GM13976 (cell line): Measurements from ENCODE around the gene RRAGD.

Experiments
- DNase-seq: peaks from one replicate; pipeline ENCODE4 v3.0.0; 2012; ENCODE audit warnings: low spot score
- in situ Hi-C: fragments of 300-500 bp; cut with MboI; formaldehyde crosslinking; loops from one replicate; pipeline ENCODE4 v1.12.0; 2022; ENCODE audit warnings: low sequenced_read_pairs, mixed read lengths, inconsistent platforms; ENCODE audit not compliant: unreplicated experiment
- TF ChIP-seq, protein P1 (sequence below): IDR thresholded peaks from 2 replicates; pipeline ENCODE4 v1.5.1; 2012; ENCODE audit warnings: borderline replicate concordance, mild to moderate bottlenecking; ENCODE audit not compliant: insufficient read depth; ENCODE audit errors: extremely low read depth, missing control alignments, control extremely low read depth

The RRAGD gene

DNA sequence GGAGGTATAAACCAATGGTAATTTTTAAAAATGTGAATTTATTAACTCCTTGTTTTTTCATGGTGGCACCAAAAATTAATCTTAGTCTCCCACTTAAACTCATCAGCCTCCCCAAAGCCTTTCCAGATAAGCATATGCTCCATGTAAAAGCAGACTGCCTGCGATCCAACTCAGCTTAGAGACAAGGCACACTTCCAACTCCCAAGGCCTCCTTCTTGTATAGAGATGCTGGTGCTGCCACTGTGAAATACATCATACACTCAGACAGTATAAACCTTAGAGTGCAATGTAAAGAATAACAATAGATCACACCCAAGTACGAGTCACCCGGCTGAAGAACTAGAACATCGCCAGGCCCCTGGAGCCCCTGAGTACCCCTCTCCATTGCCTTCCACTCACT, 22.9 kb upstream of the RRAGD start:
- TF ChIP-seq, protein P1, sequence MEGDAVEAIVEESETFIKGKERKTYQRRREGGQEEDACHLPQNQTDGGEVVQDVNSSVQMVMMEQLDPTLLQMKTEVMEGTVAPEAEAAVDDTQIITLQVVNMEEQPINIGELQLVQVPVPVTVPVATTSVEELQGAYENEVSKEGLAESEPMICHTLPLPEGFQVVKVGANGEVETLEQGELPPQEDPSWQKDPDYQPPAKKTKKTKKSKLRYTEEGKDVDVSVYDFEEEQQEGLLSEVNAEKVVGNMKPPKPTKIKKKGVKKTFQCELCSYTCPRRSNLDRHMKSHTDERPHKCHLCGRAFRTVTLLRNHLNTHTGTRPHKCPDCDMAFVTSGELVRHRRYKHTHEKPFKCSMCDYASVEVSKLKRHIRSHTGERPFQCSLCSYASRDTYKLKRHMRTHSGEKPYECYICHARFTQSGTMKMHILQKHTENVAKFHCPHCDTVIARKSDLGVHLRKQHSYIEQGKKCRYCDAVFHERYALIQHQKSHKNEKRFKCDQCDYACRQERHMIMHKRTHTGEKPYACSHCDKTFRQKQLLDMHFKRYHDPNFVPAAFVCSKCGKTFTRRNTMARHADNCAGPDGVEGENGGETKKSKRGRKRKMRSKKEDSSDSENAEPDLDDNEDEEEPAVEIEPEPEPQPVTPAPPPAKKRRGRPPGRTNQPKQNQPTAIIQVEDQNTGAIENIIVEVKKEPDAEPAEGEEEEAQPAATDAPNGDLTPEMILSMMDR: no peak
- in situ Hi-C loops: loop anchor here (10.0 kb wide), 1 partner anchor 170 kb away; no protein-coding TSS in a partner anchor
- DNase-seq: no peak

DNA sequence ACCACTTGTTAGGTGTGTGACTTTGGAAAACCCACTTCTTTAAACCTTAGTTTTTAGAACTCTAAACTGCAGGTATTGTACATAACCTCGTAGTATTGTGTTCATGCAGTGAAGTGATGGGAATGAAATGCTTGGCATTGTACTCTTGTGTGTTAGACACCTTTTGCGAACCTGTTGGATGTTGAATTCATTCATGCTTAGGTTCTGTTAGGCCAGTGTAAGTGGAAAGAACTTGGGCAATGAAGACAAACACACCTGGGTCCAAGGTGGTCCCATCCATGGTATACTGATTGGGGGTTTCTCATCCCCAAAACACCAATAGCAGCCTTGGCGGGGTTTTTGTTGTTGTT, 22.1 kb upstream of the RRAGD start:
- TF ChIP-seq, protein P1: no peak
- in situ Hi-C loops: loop anchor here (10.0 kb wide), 1 partner anchor 171 kb away; no protein-coding TSS in a partner anchor
- no peak for DNase-seq

DNA sequence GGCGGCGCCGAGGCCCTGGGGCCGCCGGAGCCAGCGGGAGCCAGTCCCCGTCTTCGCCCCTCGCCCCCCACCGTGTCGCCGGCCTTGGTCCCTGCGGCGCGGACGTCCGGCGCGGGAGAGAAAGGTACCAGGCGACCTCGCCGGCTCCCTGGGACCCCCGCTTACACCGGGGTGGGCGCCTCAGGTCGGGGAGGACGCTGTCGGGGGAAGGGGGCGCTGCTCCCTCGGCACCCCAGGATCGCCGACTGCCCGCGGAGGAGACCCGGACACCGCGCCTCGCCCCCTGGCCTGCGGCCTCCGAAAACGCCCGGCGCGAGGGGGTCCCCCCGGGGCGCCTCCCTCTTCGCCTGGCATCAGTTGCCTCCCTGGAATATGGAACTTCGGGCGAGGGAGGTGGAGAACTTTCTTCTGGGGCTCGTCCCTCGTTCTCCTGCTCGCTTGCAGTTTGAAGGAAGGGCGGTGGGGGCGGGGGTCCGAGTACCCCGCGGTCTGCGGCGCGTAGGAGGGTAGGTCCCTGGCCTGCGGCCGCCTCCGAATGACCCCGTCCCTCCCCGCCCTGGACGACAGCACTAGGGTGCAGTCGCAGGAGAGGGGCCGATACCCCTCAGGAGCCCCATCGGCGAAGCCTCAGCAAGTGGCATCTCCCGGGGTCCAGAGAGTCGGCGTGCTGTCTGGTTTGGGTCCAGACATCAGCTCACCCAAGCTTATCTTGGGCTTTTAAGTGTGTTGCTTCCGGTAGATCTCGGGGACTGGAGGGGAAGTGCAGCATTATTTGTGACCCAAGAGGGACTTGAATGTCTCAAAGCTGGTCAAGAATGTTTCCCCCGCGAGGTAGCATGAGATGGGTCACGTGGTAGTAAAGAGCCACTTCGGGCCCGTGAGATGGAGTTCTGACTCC, 21.4 kb upstream of the RRAGD start:
- TF ChIP-seq, protein P1: no peak
- in situ Hi-C loops: loop anchor here (10.0 kb wide), 1 partner anchor 171 kb away; no protein-coding TSS in a partner anchor
- DNase-seq: peak; percentile 55

DNA sequence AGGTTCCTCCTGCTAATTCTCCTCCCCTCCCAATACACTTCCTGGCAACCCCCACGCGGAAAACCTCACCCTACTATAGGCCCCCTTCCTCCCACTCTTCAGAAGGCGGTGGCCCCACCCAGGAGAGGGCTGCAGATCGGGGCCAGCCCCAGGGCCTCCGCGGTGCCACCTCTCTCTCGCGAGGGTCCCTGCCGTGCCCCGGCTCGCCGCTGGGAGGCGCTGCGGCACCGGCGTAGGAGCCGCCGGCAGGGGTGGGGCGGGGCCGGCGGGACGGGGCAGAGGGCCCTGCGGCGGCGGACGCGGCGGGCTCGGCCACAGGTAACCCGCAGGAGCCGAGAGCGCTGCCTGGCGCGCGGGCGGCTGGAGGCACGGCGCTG, 20.8 kb upstream of the RRAGD start, which contains the start of gene ANKRD6:
ANKRD6 (plus strand) TSS at position 278 of the 377 bp plus-strand sequence. CDS start 133,825 bp downstream, outside the sequence.
- in situ Hi-C loops: loop anchor here (10.0 kb wide), 1 partner anchor 172 kb away; no protein-coding TSS in a partner anchor
- TF ChIP-seq, protein P1: peak; percentile 97
- DNase-seq: peak; percentile 92

DNA sequence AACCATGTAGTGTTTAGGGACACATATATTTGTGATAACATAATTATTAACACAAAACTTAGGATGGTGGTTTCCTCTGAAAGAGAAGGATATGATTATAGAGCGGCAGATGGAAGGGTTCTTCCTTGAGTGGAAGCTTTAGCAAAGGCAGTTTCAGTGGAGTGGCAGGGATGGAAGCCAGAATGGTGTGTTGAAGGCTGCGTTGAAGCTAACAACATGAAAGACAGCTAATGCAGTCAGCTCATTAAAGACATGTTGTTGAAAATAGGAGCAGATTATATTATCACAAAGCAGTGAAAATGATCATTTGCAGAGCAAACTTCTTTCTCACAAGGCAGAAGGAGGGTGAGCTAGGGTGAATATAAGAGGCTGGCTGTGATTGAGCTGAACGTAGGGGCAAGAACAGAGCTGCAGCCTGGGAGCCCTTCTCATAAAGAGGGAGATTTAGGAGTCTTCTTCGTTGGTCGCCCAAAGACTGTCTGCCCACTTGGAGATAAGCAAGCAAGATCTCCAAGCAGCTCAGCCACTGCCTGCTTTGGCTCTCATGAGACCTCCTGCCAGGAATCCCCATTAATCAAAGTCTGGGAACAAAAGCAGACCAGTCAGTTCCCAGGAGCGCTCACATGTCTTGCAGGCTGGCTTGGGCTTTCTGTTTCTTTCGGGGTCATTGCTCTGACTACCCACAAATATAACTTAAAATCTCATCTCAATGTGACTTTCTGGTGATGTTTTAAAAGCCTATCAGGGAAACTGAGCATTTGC, 18.3 kb upstream of the RRAGD start:
- DNase-seq: no peak
- TF ChIP-seq, protein P1: no peak
- in situ Hi-C loops: loop anchor here (10.0 kb wide), 1 partner anchor 174 kb away; no protein-coding TSS in a partner anchor

DNA sequence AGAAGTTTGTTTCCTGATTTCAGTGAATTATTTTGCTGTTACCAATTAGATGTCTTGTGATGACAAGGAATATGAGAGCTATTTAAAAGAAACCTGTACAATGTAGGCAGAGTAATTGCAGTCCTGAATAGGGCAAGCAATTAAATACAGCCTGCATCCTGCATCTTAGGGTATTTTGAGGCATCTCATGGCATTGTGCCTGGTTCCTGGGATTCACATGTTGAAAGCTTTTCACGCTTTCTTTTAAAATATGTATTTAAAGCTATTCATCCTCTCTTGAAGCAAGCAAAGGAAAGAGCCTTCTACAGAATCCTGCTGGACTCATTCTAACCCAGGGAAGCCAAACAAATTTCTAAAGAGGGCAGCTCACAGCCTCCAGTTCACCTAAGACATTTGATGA, 4.7 kb upstream of the RRAGD start:
- TF ChIP-seq, protein P1: no peak
- DNase-seq: no peak
- in situ Hi-C loops: no loop called here
